AG04450 (cell line): Measurements from ENCODE around the gene KLF3. TPM values are rescaled to one million over a fixed set of nuclear protein-coding genes. Genes with fewer than 3 reads are reported as not detected.

Source experiments
- CTCF ChIA-PET: fragments of 300-600, 350-600 bp; formaldehyde crosslinking; extraction: SDS; loops from one replicate; lab custom pipeline; 2022; ENCODE audit warnings: antibody characterized with exemption, inconsistent platforms; lab: Charles Lee
- POLR2A ChIA-PET: fragments of 350-600 bp; formaldehyde crosslinking; extraction: SDS; loops from one replicate; lab custom pipeline; 2021; ENCODE audit warnings: antibody characterized with exemption, inconsistent platforms; lab: Yijun Ruan, JAX
- DNase-seq: peaks from one replicate; pipeline ENCODE4 v3.0.0-alpha.2; 2011; ENCODE audit warnings: low read depth, low spot score
- H3K27ac ChIP-seq: one replicate; pipeline ENCODE4 v1.5.1; 2012; ENCODE audit warnings: low read depth, low read length, control low read depth
- H3K27me3 ChIP-seq: one replicate; pipeline ENCODE4 v1.6.0; 2012; ENCODE audit warnings: low read length; ENCODE audit not compliant: control insufficient read depth, insufficient read depth
- H3K4me3 ChIP-seq: 2 replicates; pipeline ENCODE4 v1.5.1; 2011; ENCODE audit warnings: mild to moderate bottlenecking, low read depth, low read length, control low read depth
- H3K9me3 ChIP-seq: 2 replicates; pipeline ENCODE4 v1.5.1; 2012; ENCODE audit warnings: low read length; ENCODE audit not compliant: control insufficient read depth, insufficient read depth
- polyA plus RNA-seq: library from polyadenylated mRNA; depleted of rRNA; stranded (reverse); fragments of >200 nt; gene quantifications from 2 replicates; pipeline ENCODE4 v1.2.3, GENCODE V29; 2011
- TF ChIP-seq, protein P1 (sequence below): IDR thresholded peaks from 2 replicates; pipeline ENCODE4 v1.5.1; 2011; ENCODE audit warnings: low read depth, low read length, control low read depth, inconsistent platforms

Gene KLF3
- polyA plus RNA-seq, 1 experiment, result 24.3 TPM

DNA sequence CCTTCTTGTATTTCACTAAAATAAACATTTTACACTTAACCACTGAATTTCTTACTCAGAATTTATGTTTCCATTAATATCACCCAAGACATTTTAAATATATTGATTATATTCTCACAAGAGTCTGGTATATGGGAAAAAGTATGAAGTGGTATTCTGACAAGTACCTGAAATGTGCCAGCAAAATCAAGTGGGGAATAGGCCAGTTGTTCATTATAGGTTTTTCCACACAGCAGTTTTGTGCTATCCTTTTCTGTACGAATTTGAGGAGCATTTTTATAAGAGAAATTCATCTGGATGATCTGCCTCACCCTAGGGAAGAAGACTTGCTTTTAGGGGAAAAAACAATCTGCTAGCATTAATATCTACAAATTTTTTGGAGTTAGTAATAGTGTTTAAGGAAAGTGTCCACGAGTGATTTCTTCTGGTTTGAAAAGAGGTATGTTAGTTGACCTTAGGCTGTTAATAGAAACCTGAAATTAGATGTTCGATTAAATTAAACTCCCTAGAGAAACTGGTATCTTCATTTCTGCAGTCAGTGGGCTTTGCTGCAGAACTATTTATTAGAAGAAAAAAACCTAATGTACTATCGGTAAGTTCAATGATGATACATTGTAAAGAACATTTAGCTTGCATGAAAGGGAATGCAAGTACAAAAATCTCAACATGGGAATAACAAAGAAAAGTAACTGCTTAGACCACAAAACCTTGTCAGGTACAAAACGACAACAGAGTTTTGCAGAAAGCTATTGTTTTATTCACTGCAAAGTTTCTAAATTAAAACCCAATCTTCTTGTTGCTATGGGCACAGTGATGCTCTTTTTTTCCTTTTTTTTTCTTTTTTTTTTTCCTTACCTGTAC lies 1.8 kb downstream of the KLF3 start:
- no peaks in the 10 kb centered on the region for H3K27me3 ChIP-seq
- H3K9me3 ChIP-seq, result no peaks in the 10 kb centered on the region; the same call in 1 of the 2 replicates
- H3K4me3 ChIP-seq, result peak overlapping the region; percentile 73
- TF ChIP-seq, protein P1, sequence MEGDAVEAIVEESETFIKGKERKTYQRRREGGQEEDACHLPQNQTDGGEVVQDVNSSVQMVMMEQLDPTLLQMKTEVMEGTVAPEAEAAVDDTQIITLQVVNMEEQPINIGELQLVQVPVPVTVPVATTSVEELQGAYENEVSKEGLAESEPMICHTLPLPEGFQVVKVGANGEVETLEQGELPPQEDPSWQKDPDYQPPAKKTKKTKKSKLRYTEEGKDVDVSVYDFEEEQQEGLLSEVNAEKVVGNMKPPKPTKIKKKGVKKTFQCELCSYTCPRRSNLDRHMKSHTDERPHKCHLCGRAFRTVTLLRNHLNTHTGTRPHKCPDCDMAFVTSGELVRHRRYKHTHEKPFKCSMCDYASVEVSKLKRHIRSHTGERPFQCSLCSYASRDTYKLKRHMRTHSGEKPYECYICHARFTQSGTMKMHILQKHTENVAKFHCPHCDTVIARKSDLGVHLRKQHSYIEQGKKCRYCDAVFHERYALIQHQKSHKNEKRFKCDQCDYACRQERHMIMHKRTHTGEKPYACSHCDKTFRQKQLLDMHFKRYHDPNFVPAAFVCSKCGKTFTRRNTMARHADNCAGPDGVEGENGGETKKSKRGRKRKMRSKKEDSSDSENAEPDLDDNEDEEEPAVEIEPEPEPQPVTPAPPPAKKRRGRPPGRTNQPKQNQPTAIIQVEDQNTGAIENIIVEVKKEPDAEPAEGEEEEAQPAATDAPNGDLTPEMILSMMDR, result no peak
- CTCF ChIA-PET, result interaction anchor here (0.6 to 2.9 kb wide), 7 partner anchors 9 to 604 kb away, joined by 3 to 25 read pairs (median 4); no protein-coding TSS in a partner anchor
- no peak for DNase-seq
- no peak overlapping the region for H3K27ac ChIP-seq
- POLR2A ChIA-PET, result interaction anchor here (1.5 kb wide), 1 partner anchor 346 kb away, joined by 10 read pairs; no protein-coding TSS in a partner anchor

GRCh38 chr4:38666766-38667084 lies 2.7 kb downstream of the KLF3 start:
- TF ChIP-seq, protein P1, result no peak
- peak overlapping the region; percentile 73 for H3K4me3 ChIP-seq
- DNase-seq, result no peak
- ChIA-PET CTCF (interaction anchor here (0.6 to 2.9 kb wide), 8 partner anchors 8 to 1230 kb away, joined by 3 to 25 read pairs (median 4); no protein-coding TSS in a partner anchor), POLR2A (interaction anchor here (0.7 to 1.5 kb wide), 5 partner anchors 61 to 607 kb away, joined by 3 to 10 read pairs (median 3); no protein-coding TSS in a partner anchor)
- H3K27me3 ChIP-seq, result no peaks in the 10 kb centered on the region
- peak overlapping the region; percentile 99 for H3K27ac ChIP-seq
- no peaks in the 10 kb centered on the region; the same call in 1 of the 2 replicates for H3K9me3 ChIP-seq

- Histone ChIP-seq H3K4me3 (peak overlapping the region; percentile 73), H3K27me3 (no peaks in the 10 kb centered on the region), H3K9me3 (no peaks in the 10 kb centered on the region; the same call in 1 of the 2 replicates), H3K27ac (peak overlapping the region; percentile 99)
- peak; percentile 97 for DNase-seq
- TF ChIP-seq, protein P1, result no peak
- POLR2A ChIA-PET, result interaction anchor here (0.7 to 1.5 kb wide), 5 partner anchors 60 to 607 kb away, joined by 3 to 10 read pairs (median 3); no protein-coding TSS in a partner anchor
- CTCF ChIA-PET, result interaction anchor here (0.6 to 2.9 kb wide), 11 partner anchors 8 to 1229 kb away, joined by 3 to 25 read pairs (median 3); no protein-coding TSS in a partner anchor
These were observed 3.3 kb downstream of the KLF3 start for GRCh38 chr4:38667085-38667893.

DNA sequence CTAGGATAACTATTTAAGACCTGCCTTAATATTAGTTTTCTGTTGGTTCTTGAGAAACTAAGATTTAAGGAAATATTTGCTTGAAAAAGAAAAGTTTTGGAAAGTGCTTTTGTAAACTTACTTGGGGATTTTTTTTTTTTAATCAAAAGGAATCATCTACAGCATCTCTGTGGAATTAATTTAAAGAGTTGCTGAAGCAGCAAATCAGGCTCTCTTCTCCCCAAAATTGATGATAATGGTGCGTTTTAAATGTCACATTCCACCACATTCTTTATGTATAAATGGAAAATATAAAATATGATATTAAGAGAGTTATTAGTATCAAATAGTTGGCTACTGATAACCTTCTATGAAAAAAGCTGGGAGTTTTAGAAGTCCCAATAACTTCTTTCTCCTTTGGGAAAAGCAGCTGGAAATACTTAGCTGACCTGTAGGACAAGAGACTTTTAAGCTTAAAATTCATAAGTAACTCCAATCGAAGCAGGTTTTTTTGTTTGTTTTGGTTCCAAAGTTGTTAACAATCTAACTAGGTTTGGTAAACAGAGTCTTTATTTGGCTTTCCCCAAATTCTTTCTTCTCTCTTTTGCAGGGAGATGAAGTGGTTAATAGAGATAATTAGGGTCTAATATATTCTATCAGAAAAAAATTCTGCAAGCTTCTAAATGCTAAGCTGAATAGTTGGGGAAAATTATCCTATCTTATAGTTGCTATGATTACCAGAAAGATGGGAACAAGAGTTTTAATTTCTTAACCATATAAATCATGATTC lies 4.4 kb downstream of the KLF3 start:
- TF ChIP-seq, protein P1, result no peak
- ChIA-PET CTCF (interaction anchor here (0.8 to 2.9 kb wide), 9 partner anchors 8 to 606 kb away, joined by 3 to 25 read pairs (median 4); no protein-coding TSS in a partner anchor), POLR2A (no interaction called here)
- Histone ChIP-seq H3K4me3 (no peak overlapping the region), H3K27ac (no peak overlapping the region), H3K9me3 (no peaks in the 10 kb centered on the region; the same call in 1 of the 2 replicates), H3K27me3 (no peaks in the 10 kb centered on the region)
- DNase-seq, result no peak
